GM13977 (cell line): Measurements from ENCODE around the gene SPECC1.

Experiments
- DNase-seq: peaks from one replicate; pipeline ENCODE4 v3.0.0; 2012; ENCODE audit warnings: low spot score
- CTCF ChIP-seq: IDR thresholded peaks from 2 replicates; pipeline ENCODE4 v1.5.1; 2012; ENCODE audit warnings: mild to moderate bottlenecking, control low read depth; ENCODE audit not compliant: insufficient read depth; ENCODE audit errors: extremely low read depth, missing control alignments
- in situ Hi-C: fragments of 300-500 bp; cut with MboI; formaldehyde crosslinking; loops from one replicate; pipeline ENCODE4 v1.12.0; 2022; ENCODE audit warnings: low sequenced_read_pairs, low pct_unique_long_range_greater_than_20kb, mixed read lengths, inconsistent platforms; ENCODE audit not compliant: unreplicated experiment

SPECC1 gene

GRCh38 chr17:20293501-20293900, 284.3 kb downstream of the SPECC1 start:
- in situ Hi-C loops, result no loop called here
- no peak for DNase-seq
- TF ChIP-seq CTCF, result no peak

GRCh38 chr17:20294120-20294519, 285.0 kb downstream of the SPECC1 start:
- TF ChIP-seq CTCF, result no peak
- in situ Hi-C loops, result no loop called here
- no peak for DNase-seq

- no peak for TF ChIP-seq CTCF
- no peak for DNase-seq
- in situ Hi-C loops, result no loop called here
These were observed 289.9 kb downstream of the SPECC1 start for GRCh38 chr17:20299013-20299412.

GRCh38 chr17:20300436-20300934, 291.3 kb downstream of the SPECC1 start:
- DNase-seq, result no peak

GRCh38 chr17:20302246-20302917, 293.2 kb downstream of the SPECC1 start:
- no peak for TF ChIP-seq CTCF
- in situ Hi-C loops, result no loop called here
- no peak for DNase-seq

More at GRCh38 chr17:20300436-20300934, 291.3 kb downstream of the SPECC1 start:
- in situ Hi-C loops, result no loop called here
- TF ChIP-seq CTCF, result no peak

- DNase-seq, result no peak
- no peak for TF ChIP-seq CTCF
- in situ Hi-C loops, result no loop called here
These were observed 295.8 kb downstream of the SPECC1 start for GRCh38 chr17:20304961-20305360.
